ENCODE data around the gene CCT2.

Gene CCT2

DNA sequence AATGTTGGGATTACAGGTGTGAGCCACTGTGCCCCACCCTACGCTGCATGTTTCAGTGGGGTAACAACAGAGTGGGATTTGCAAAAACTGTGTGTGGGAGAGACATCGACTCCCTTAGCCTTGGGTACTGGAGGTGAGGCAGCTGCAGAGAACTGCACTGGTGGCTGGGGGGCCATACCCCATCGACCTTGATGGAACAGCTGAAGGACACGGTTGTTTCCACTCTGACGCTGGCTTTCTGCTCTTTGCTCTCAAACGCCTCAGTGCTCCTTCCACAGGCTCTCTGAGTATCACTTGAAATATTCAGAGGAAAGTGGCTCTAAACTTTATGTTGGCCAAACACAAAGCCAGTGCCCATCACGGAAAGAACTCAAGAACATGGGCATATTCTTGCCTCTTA lies 56.3 kb downstream of the CCT2 start:
- no peak for DNase-seq (ENCODE audit: low read depth in 2 of 2)

DNA sequence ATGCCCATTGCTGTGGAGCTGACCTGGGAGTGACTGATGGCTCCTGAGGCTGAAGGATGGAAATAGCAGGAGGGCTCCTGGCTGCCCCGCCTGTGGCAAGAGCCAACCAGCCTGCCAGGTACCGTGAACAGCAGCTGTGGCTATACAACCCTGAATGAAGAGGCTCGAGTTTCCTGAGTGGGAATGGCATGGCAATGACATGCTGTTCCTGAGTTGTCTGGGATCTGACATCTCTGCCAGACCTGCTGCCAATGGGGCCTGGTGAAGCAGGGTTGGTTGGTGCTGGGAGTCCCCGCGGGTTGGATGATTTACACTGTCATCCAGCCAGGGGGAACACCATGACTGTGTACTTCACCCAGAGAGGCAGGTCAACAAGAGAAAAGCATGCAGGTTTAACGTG lies 57.3 kb downstream of the CCT2 start:
- DNase-seq (ENCODE audit: low read depth in 2 of 2), result no peak

GRCh38 chr12:69644511-69644910 lies 59.3 kb downstream of the CCT2 start:
- no peak for DNase-seq (ENCODE audit: low read depth in 2 of 2)

DNA sequence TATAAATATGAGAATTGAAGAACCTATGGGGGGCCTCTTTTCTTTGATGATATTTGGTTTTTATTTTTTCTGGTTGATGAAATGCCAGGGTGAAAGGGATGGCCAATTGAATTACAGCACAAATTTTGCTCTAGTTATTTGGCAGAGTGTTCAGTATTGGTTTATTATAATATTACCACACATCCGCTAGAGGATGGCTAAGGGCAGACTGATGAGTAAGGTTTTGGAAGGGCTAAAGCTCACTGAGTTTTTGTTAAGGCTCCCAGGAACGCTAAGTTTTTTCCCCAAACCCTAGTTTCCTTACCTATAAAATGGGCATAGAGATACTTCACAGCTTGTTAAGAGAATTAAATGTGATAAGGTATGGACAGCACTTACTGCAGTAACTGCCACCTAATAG lies 59.8 kb downstream of the CCT2 start:
- no peak for DNase-seq (ENCODE audit: low read depth in 2 of 2)

DNA sequence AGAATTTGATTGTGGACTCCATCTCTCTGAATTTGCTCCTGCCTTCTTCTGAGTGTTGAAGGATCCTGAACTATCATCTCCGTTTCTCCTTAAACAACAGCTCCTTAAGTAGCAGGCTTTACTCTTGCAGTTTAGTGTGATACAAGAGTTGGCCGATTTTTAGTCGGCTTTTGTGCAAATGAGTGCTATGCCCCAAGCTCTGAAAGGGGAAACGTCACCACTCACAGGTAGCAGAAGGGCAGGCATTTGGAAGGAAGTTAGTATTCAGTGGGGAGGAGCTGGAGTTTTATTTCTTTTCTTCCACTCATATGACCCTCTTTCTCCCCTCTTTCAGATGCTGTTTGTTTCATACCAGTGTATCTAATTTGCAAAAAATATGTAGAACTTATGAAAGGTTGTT lies 61.9 kb downstream of the CCT2 start:
- no peak for DNase-seq (ENCODE audit: low read depth in 2 of 2)

- DNase-seq (ENCODE audit: low read depth in 2 of 2), result no peak
Observed at GRCh38 chr12:69648476-69648875, 63.2 kb downstream of the CCT2 start.

DNA sequence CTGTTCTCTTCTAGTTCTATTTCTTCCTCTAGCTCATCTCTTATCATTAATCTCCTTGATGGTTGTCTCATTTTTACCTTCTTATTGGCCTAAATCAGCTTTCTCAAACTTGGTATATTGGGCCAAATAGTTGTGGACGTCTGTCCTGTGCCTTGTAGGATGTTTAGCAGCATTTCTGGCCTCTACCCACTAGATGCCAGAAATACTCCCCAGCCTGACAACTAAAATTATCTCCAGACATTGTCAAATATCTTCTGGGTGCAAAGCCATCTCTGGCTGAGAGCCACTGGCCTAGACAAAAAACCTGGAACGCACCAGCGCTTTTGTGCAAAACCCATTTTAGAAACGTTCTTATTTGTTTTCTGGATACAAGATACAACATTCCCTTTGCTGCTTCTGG lies 64.3 kb downstream of the CCT2 start:
- no peak for DNase-seq (ENCODE audit: low read depth in 2 of 2)
